Measurements from ENCODE around the gene SYF2. TPM values are rescaled to one million over a fixed set of nuclear protein-coding genes. Genes with fewer than 3 reads are reported as not detected.

Gene SYF2
- total and polyA plus RNA-seq, 2 of the 4 experiments (the other 2 are of a cell fraction), result 8.6 to 19.5 TPM

- TF ChIP-seq FOS (IDR thresholded peaks at IDR 0.05; ENCODE audit: low read depth, low read length), result no peak
- peak; percentile 52; the same call in 1 of the 2 replicates for TF ChIP-seq MAZ (IDR thresholded peaks at IDR 0.05; ENCODE audit: borderline replicate concordance, low read depth, low read length)
- TF ChIP-seq NFE2L2 (IDR thresholded peaks at IDR 0.05; ENCODE audit: low read depth, low read length), result no peak
- TF ChIP-seq POLR2A (IDR thresholded peaks at IDR 0.05; ENCODE audit: low read depth, low read length), result peak; percentile 59
Measured at GRCh38 chr1:25239681-25240541, 7.6 kb upstream of the SYF2 start (continued).

DNA sequence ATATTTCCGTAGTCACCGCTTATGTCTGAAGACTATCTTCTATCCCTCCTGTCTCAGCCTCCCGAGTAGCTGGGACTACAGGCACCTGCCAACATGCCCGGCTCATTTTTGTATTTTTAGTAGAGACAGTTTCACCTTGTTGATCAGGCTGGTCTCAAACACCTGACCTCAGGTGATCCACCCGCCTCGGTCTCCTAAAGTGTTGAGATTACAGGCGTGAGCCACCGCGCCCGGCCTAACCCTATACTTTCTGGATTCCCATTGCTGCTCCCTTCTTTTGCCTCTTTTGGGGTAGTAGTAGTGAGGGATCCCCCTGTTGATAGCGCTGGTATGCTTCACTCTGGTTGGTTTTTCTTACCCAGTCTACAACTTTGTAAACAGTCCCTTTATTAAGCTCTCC, 5.7 kb upstream of the SYF2 start:
- DNase-seq, result no peak
- no peak overlapping the region for H2BK120ac ChIP-seq (ENCODE audit: low read depth, low read length)
- H2BK5ac ChIP-seq (ENCODE audit: low read depth, low read length, poor library complexity, severe bottlenecking), result no peak overlapping the region
- H4K20me1 ChIP-seq (ENCODE audit: insufficient read depth, low read length), result peaks cover 3% of the 10 kb centered on the region
- peaks cover 6 to 34% of the 10 kb centered on the region in 2 experiments; a peak in 2 of 4 replicates for H3K79me1 ChIP-seq (ENCODE audit: low read depth in 1 of 2, low read length in 2 of 2)
- H3K4ac ChIP-seq (ENCODE audit: low read depth, low read length), result no peak overlapping the region
- WGBS, 2 experiments (ENCODE audit: extremely low coverage in 2 of 2, insufficient read length in 1 of 2), result no CpG with 5 or more reads among the region's 11 CpGs
- H3K27ac ChIP-seq (ENCODE audit: insufficient read depth, low read length), result no peak overlapping the region
- H4K8ac ChIP-seq (ENCODE audit: low read depth in 2 of 2, low read length in 2 of 2), result no peak overlapping the region
- H3K14ac ChIP-seq (replicated peaks; ENCODE audit: low read depth, low read length), result no peak overlapping the region
- no peak overlapping the region for H4K91ac ChIP-seq (ENCODE audit: insufficient read depth, low read depth, low read length)
- H3K27me3 ChIP-seq (ENCODE audit: control insufficient read depth, insufficient read depth, low read length), result no peaks in the 10 kb centered on the region
- no peak overlapping the region for H4K5ac ChIP-seq (ENCODE audit: low read depth, low read length)
- no peak overlapping the region for H2AFZ ChIP-seq (replicated peaks; ENCODE audit: low read length, poor library complexity)
- peaks cover 6% of the 10 kb centered on the region for H3K4me1 ChIP-seq (ENCODE audit: control insufficient read depth, insufficient read depth, low read length)
- H3K18ac ChIP-seq (ENCODE audit: low read depth, low read length), result no peak overlapping the region
- in situ Hi-C loops (cut with MboI; ENCODE audit: low sequenced_read_pairs), result loop anchor here (25.0 kb wide), 1 partner anchor 574 kb away; the partner anchor contains the start of genes MTFR1L and SELENON
- H2AK9ac ChIP-seq (replicated peaks; ENCODE audit: low read depth, low read length, poor library complexity), result no peak overlapping the region
- peaks cover 4% of the 10 kb centered on the region; the same call in 1 of the 2 replicates for H3K9me1 ChIP-seq (ENCODE audit: insufficient read depth, low read length)
- H3K9ac ChIP-seq (ENCODE audit: low read depth, low read length), result no peak overlapping the region
- ChIA-PET POLR2A (ENCODE audit: unreplicated experiment) (no interaction called here), CTCF (no interaction called here)
- TF ChIP-seq CHD1 (IDR thresholded peaks at IDR 0.05; ENCODE audit: low read depth, low read length) (no peak), RCOR1 (IDR thresholded peaks at IDR 0.05; ENCODE audit: insufficient replicate concordance, low read length) (no peak), MAFK (IDR thresholded peaks at IDR 0.05; ENCODE audit: low read depth, low read length) (no peak), MAZ (IDR thresholded peaks at IDR 0.05; ENCODE audit: borderline replicate concordance, low read depth, low read length) (no peak), NFE2L2 (IDR thresholded peaks at IDR 0.05; ENCODE audit: low read depth, low read length) (no peak), CEBPB (IDR thresholded peaks at IDR 0.05; ENCODE audit: low read depth, low read length) (no peak), MXI1 (IDR thresholded peaks at IDR 0.05; ENCODE audit: borderline replicate concordance, low read depth, low read length) (no peak), RAD21 (IDR thresholded peaks at IDR 0.05; ENCODE audit: low read length) (no peak), POLR2A (IDR thresholded peaks at IDR 0.05; ENCODE audit: low read depth, low read length) (no peak), SMC3 (IDR thresholded peaks at IDR 0.05; ENCODE audit: low read depth, low read length) (no peak)
- TF ChIP-seq, protein P1, sequence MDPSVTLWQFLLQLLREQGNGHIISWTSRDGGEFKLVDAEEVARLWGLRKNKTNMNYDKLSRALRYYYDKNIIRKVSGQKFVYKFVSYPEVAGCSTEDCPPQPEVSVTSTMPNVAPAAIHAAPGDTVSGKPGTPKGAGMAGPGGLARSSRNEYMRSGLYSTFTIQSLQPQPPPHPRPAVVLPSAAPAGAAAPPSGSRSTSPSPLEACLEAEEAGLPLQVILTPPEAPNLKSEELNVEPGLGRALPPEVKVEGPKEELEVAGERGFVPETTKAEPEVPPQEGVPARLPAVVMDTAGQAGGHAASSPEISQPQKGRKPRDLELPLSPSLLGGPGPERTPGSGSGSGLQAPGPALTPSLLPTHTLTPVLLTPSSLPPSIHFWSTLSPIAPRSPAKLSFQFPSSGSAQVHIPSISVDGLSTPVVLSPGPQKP (IDR thresholded peaks at IDR 0.05; ENCODE audit: borderline replicate concordance, low read depth, low read length), result no peak
- TF ChIP-seq, protein P2, sequence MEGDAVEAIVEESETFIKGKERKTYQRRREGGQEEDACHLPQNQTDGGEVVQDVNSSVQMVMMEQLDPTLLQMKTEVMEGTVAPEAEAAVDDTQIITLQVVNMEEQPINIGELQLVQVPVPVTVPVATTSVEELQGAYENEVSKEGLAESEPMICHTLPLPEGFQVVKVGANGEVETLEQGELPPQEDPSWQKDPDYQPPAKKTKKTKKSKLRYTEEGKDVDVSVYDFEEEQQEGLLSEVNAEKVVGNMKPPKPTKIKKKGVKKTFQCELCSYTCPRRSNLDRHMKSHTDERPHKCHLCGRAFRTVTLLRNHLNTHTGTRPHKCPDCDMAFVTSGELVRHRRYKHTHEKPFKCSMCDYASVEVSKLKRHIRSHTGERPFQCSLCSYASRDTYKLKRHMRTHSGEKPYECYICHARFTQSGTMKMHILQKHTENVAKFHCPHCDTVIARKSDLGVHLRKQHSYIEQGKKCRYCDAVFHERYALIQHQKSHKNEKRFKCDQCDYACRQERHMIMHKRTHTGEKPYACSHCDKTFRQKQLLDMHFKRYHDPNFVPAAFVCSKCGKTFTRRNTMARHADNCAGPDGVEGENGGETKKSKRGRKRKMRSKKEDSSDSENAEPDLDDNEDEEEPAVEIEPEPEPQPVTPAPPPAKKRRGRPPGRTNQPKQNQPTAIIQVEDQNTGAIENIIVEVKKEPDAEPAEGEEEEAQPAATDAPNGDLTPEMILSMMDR (conservative IDR thresholded peaks at IDR 0.05; ENCODE audit: low read depth, low read length), result no peak
- no peak overlapping the region for H2BK20ac ChIP-seq (ENCODE audit: low read depth, low read length)
- dilution Hi-C loops (cut with HindIII; ENCODE audit: low sequenced_read_pairs, unreplicated experiment), result no loop called here
- no peak for ATAC-seq (ENCODE audit: low read depth)
- H3K56ac ChIP-seq (ENCODE audit: extremely low read depth, insufficient read depth, low read length), result no peak overlapping the region
- no TSS peak for BruUV-seq (replicated peaks)
- no peak overlapping the region for H3K4me3 ChIP-seq (ENCODE audit: insufficient read depth, low read depth, low read length)
- H3K4me2 ChIP-seq (ENCODE audit: low read depth, low read length), result no peak overlapping the region
- H2BK15ac ChIP-seq (ENCODE audit: low read depth, low read length), result no peak overlapping the region
- intact Hi-C loops (cut with micrococcal nuclease), result no loop called here
- H3K36me3 ChIP-seq (ENCODE audit: control insufficient read depth, insufficient read depth, low read length), result peaks cover 7% of the 10 kb centered on the region
- H3K9me3 ChIP-seq (ENCODE audit: control insufficient read depth, insufficient read depth, low read length), result no peaks in the 10 kb centered on the region
- no peak overlapping the region for H2AK5ac ChIP-seq (ENCODE audit: low read depth, low read length)
- H3K23ac ChIP-seq (ENCODE audit: low read depth, low read length), result no peak overlapping the region
